Mesendoderm (in vitro differentiated cells): ENCODE results near the gene RETREG3.

Source experiments
- DNase-seq: peaks from one replicate; pipeline ENCODE4 v3.0.0; 2013
- H2AK5ac ChIP-seq: 2 replicates; pipeline ENCODE4 v1.6.1; 2013; ENCODE audit warnings: low read length, inconsistent platforms
- H2BK120ac ChIP-seq: 2 replicates; pipeline ENCODE4 v1.6.1; 2013; ENCODE audit warnings: low read depth, mild to moderate bottlenecking, low read length, moderate library complexity, mixed read lengths
- H2BK15ac ChIP-seq: replicated peaks from 2 replicates; pipeline ENCODE4 v1.6.1; 2013; ENCODE audit warnings: low read depth, mild to moderate bottlenecking, moderate library complexity
- H2BK5ac ChIP-seq: 2 replicates; pipeline ENCODE4 v1.6.1; 2013; ENCODE audit warnings: low read length, inconsistent platforms
- H3K18ac ChIP-seq: 2 replicates; pipeline ENCODE4 v1.6.1; 2013; ENCODE audit warnings: mild to moderate bottlenecking, low read length, mixed read lengths
- H3K23ac ChIP-seq: one replicate; pipeline ENCODE4 v1.6.1; 2013; ENCODE audit warnings: low read length
- H3K27ac ChIP-seq: 2 replicates; pipeline ENCODE4 v1.5.1; 2013; ENCODE audit warnings: low read depth, mild to moderate bottlenecking, inconsistent platforms, low read length, moderate library complexity
- H3K27me3 ChIP-seq: 2 replicates; pipeline ENCODE4 v1.6.1; 2013; ENCODE audit warnings: low read length, control low read depth, mild to moderate bottlenecking, inconsistent platforms; ENCODE audit not compliant: insufficient read depth, poor library complexity
- H3K36me3 ChIP-seq: 2 replicates; pipeline ENCODE4 v1.6.1; 2013; ENCODE audit warnings: low read length, inconsistent platforms; ENCODE audit not compliant: control insufficient read depth, insufficient read depth
- H3K4ac ChIP-seq: one replicate; pipeline ENCODE4 v1.6.1; 2013; ENCODE audit warnings: low read depth, mild to moderate bottlenecking, low read length, moderate library complexity
- H3K4me1 ChIP-seq: 2 replicates; pipeline ENCODE4 v1.6.1; 2013; ENCODE audit warnings: low read depth, low read length, inconsistent platforms; ENCODE audit not compliant: control insufficient read depth
- H3K4me2 ChIP-seq: 2 replicates; pipeline ENCODE4 v1.6.1; 2013; ENCODE audit warnings: low read length
- H3K4me3 ChIP-seq: 2 replicates; pipeline ENCODE4 v1.5.1; 2013; ENCODE audit warnings: mild to moderate bottlenecking, low read length
- H3K56ac ChIP-seq: one replicate; pipeline ENCODE4 v1.6.1; 2013; ENCODE audit warnings: low read length
- H3K79me1 ChIP-seq: 2 replicates; pipeline ENCODE4 v1.6.1; 2013; ENCODE audit warnings: low read length, inconsistent platforms
- H3K79me2 ChIP-seq: 2 replicates; pipeline ENCODE4 v1.6.1; 2013; ENCODE audit warnings: mild to moderate bottlenecking, low read length; ENCODE audit not compliant: control insufficient read depth, insufficient read depth
- H3K9ac ChIP-seq: 2 replicates; pipeline ENCODE4 v1.6.1; 2013; ENCODE audit warnings: low read length, inconsistent platforms
- H4K5ac ChIP-seq: one replicate; pipeline ENCODE4 v1.6.1; 2013; ENCODE audit warnings: low read length
- H4K8ac ChIP-seq: one replicate; pipeline ENCODE4 v1.6.1; 2013; ENCODE audit warnings: low read depth, mild to moderate bottlenecking, control low read depth, low read length, moderate library complexity
- WGBS: extraction: QIAGEN DNeasy Blood & Tissue Kit; methylation state at CpG from one replicate; pipeline ENCODE4 v1.1.7; 2013; ENCODE audit warnings: low lambda C conversion rate, missing lambda C conversion rate; ENCODE audit not compliant: insufficient coverage; ENCODE audit errors: extremely low coverage; 5-methylcytosine and 5-hydroxymethylcytosine counted together

Gene RETREG3

DNA sequence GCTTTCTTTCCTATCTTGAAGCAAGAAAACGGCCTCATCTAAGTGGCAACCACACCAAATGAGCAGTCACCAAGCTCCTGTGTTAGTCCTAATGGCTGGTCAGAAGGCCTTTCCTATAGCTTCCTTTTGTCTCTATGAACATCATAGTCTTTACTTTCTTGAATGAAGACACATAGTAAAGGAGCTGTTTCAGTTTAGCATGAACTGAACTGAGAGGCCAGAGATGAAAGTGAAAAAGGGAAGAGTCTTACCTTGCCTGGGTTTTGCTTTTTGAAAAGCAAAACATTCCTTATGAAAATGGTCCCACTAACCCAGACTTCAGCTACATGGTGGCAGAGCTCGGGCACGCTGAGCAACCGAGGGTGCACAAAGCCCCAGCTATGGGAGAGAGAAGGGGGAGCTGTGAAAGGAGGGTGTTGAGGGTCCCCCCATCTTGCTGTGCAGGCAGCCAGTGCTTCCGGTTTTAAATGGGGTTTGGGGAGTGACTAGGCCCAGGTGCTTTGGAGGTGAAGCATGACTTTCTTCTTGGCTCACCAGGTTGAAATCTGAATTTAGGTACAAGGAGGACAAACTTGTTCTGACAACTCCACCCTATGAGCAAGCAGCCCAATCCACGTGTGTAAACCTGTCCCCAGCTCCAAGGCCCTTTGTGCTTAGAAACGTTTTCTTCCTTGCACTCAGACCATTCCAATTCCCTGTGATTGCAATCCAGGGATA lies 22.5 kb downstream of the RETREG3 start:
- no peak overlapping the region for H2BK120ac ChIP-seq
- H3K27me3 ChIP-seq: no peaks in the 10 kb centered on the region
- H4K5ac ChIP-seq: no peak overlapping the region
- DNase-seq: no peak
- no peak overlapping the region for H3K4me2 ChIP-seq
- H3K18ac ChIP-seq: no peak overlapping the region
- H3K4ac ChIP-seq: no peak overlapping the region
- H3K27ac ChIP-seq: no peak overlapping the region
- no peaks in the 10 kb centered on the region for H3K79me2 ChIP-seq
- H3K79me1 ChIP-seq: no peaks in the 10 kb centered on the region
- H2AK5ac ChIP-seq: no peak overlapping the region
- H4K8ac ChIP-seq: no peak overlapping the region
- H3K4me1 ChIP-seq: no peaks in the 10 kb centered on the region
- H3K4me3 ChIP-seq: no peak overlapping the region
- no peak overlapping the region for H2BK5ac ChIP-seq
- H3K9ac ChIP-seq: no peak overlapping the region
- H2BK15ac ChIP-seq: no peak overlapping the region
- peaks cover 6% of the 10 kb centered on the region for H3K36me3 ChIP-seq
- H3K23ac ChIP-seq: no peak overlapping the region
- no peak overlapping the region for H3K56ac ChIP-seq
- no CpG with 5 or more reads among the region's 7 CpGs for WGBS

DNA sequence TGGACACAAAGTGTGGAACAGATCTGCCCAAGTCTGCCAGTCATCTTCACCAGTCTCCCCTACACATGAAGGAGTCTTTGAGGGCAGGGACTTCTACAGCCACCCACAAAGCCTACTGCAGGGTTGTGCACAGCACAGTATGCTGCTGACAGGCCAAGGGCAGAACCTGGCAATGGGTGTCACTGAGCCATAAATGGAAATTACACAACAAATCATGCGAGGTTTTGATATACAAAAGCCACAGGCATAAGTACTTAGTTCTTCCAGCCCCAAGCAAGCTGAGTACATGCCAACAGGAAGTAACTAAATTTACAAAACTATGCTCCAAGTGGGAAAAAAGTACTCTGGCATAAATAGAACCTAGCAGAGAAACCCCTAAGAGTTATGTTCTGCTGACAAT lies 23.8 kb downstream of the RETREG3 start:
- Histone ChIP-seq H2BK15ac (no peak overlapping the region), H2BK120ac (no peak overlapping the region), H2AK5ac (no peak overlapping the region), H3K23ac (no peak overlapping the region), H2BK5ac (no peak overlapping the region), H4K5ac (no peak overlapping the region), H3K27me3 (no peaks in the 10 kb centered on the region), H3K56ac (no peak overlapping the region), H3K18ac (no peak overlapping the region), H3K4me1 (no peaks in the 10 kb centered on the region), H3K4ac (no peak overlapping the region), H3K79me2 (no peaks in the 10 kb centered on the region), H4K8ac (no peak overlapping the region), H3K4me2 (no peak overlapping the region), H3K4me3 (no peak overlapping the region), H3K79me1 (no peaks in the 10 kb centered on the region), H3K36me3 (peaks cover 6% of the 10 kb centered on the region), H3K9ac (no peak overlapping the region), H3K27ac (no peak overlapping the region)
- no CpG with 5 or more reads among the region's 1 CpG for WGBS
- no peak for DNase-seq

- DNase-seq: no peak
- H3K23ac ChIP-seq: no peak overlapping the region
These were observed 24.3 kb downstream of the RETREG3 start for GRCh38 chr17:42584880-42585279.

DNA sequence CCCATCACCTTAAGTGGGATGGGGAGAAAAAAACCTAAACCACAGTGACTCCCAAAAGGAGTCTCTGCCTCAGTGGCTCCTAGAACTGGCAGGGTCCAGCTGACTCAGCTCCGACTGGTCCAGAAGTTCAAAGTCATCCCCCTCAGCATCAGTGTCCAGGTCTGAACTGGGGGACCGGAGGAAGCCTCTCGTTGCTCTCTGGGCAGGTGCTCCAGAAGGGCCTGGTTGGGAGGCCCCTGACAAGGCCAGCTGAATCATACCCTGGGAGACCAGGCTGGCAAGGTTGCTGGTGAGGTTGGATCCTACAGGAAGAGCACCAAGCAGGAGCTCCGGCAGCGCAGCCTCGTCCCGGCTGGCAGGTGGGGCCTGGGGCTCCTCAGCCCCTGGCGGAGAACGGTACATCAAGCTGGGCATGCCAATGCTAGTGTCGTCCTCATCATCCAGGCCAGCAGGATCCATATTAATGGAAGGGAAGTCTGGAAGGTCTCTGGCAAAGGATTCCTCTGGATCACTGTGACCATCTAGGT lies 27.4 kb downstream of the RETREG3 start:
- no peak for DNase-seq
- Histone ChIP-seq H3K27ac (no peak overlapping the region), H3K79me2 (peaks cover 6% of the 10 kb centered on the region), H2BK120ac (no peak overlapping the region), H3K23ac (no peak overlapping the region), H3K4me2 (no peak overlapping the region), H3K4me1 (no peaks in the 10 kb centered on the region), H2BK5ac (no peak overlapping the region), H3K56ac (no peak overlapping the region), H3K4me3 (no peak overlapping the region), H3K79me1 (peaks cover 4% of the 10 kb centered on the region), H3K36me3 (peaks cover 6% of the 10 kb centered on the region), H2BK15ac (no peak overlapping the region), H4K8ac (no peak overlapping the region), H3K27me3 (no peaks in the 10 kb centered on the region), H2AK5ac (no peak overlapping the region), H3K4ac (no peak overlapping the region), H3K9ac (no peak overlapping the region), H3K18ac (no peak overlapping the region), H4K5ac (no peak overlapping the region)
- WGBS: no CpG with 5 or more reads among the region's 10 CpGs

More at GRCh38 chr17:42584880-42585279, 24.3 kb downstream of the RETREG3 start:
- Histone ChIP-seq H2BK15ac (no peak overlapping the region), H3K18ac (no peak overlapping the region), H3K4me2 (no peak overlapping the region), H3K4me3 (no peak overlapping the region), H2BK120ac (no peak overlapping the region), H2AK5ac (no peak overlapping the region), H3K79me2 (no peaks in the 10 kb centered on the region), H3K27me3 (no peaks in the 10 kb centered on the region), H3K36me3 (peaks cover 6% of the 10 kb centered on the region), H3K4ac (no peak overlapping the region), H3K9ac (no peak overlapping the region), H4K8ac (no peak overlapping the region), H4K5ac (no peak overlapping the region), H2BK5ac (no peak overlapping the region), H3K27ac (no peak overlapping the region), H3K56ac (no peak overlapping the region), H3K79me1 (no peaks in the 10 kb centered on the region), H3K4me1 (no peaks in the 10 kb centered on the region)
- WGBS: no CpG with 5 or more reads among the region's 9 CpGs

DNA sequence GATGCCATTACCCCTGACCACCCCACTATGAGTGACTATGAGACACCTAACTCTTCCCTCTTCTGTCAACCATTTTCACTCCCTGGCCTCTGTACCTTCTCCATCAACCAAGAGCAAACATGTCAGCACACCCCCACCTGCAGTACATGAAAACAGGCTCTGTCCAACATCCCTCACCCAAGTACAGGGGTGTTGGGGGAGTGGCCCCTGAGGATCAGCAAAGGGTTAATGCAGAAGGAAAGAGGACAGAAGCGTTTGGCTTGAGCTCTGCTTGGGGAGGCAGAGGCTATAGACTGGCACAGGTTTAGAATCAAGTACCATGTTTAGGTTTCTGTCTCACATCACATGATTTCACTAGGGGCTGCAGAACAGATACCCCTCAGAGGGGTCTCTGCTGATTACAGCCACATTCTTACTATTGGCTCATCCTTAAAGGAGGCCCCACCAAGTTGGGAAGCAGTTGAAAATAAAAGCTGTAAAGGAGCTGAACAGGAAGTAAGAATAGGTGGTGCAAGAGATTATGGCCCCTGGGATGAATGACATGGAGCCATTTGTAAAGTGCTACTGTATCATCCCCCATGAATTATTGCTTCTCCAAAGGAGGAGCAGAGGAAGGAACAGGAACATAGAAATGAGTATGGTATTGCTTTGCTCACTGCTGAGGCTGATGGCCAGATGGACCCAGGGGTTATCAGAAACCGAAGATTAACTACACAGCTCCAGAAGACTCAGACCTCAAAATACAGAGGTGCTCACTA lies 29.2 kb downstream of the RETREG3 start:
- peaks cover 14% of the 10 kb centered on the region for H3K79me2 ChIP-seq
- no peak overlapping the region for H3K4me3 ChIP-seq
- no peaks in the 10 kb centered on the region for H3K4me1 ChIP-seq
- H3K27ac ChIP-seq: no peak overlapping the region
- no peak overlapping the region for H4K8ac ChIP-seq
- no peak overlapping the region for H2AK5ac ChIP-seq
- H3K9ac ChIP-seq: no peak overlapping the region
- no peaks in the 10 kb centered on the region for H3K27me3 ChIP-seq
- no peak overlapping the region for H3K4ac ChIP-seq
- peaks cover 2% of the 10 kb centered on the region for H3K36me3 ChIP-seq
- no peak overlapping the region for H3K56ac ChIP-seq
- no peak overlapping the region for H2BK15ac ChIP-seq
- no peak for DNase-seq
- no peak overlapping the region for H3K4me2 ChIP-seq
- no peak overlapping the region for H2BK120ac ChIP-seq
- H3K18ac ChIP-seq: no peak overlapping the region
- peaks cover 4% of the 10 kb centered on the region for H3K79me1 ChIP-seq
- H2BK5ac ChIP-seq: no peak overlapping the region
- H3K23ac ChIP-seq: no peak overlapping the region
- H4K5ac ChIP-seq: no peak overlapping the region
- WGBS: no CpG with 5 or more reads among the region's 2 CpGs
